MCF 10A (cell line): ENCODE results near the gene ST7. TPM values are rescaled to one million over a fixed set of nuclear protein-coding genes. Genes with fewer than 3 reads are reported as not detected.

Source experiments
- BruUV-seq: library from RNA; stranded (reverse); fragments of 400-500 nt; replicated peaks from 2 replicates; lab custom pipeline; 2021; lab: Mats Ljungman, UMichigan
- CTCF ChIA-PET: fragments of 300-600 bp; sonication (Branson Sonifier 250); formaldehyde crosslinking; extraction: SDS; loops from one replicate; lab custom pipeline; 2021; ENCODE audit warnings: antibody characterized with exemption, inconsistent platforms; lab: Yijun Ruan, JAX
- POLR2A ChIA-PET: fragments of 300-600, 350-650 bp; sonication (Branson Sonifier 250); formaldehyde crosslinking; extraction: SDS; loops from one replicate; lab custom pipeline; 2020; ENCODE audit warnings: antibody characterized with exemption, inconsistent platforms; lab: Yijun Ruan, JAX
- DNase-seq: peaks from one replicate; pipeline ENCODE4 v3.0.0-alpha.2; 2018; ENCODE audit not compliant: unreplicated experiment
- H3K27ac Mint-ChIP-seq: one replicate; pipeline ENCODE4 v1.8.0; 2022; ENCODE audit warnings: mild to moderate bottlenecking, low read depth, mixed read lengths; ENCODE audit not compliant: unreplicated experiment
- H3K27me3 Mint-ChIP-seq: one replicate; pipeline ENCODE4 v1.8.0; 2022; ENCODE audit warnings: mixed read lengths; ENCODE audit not compliant: insufficient read depth, unreplicated experiment
- H3K36me3 Mint-ChIP-seq: one replicate; pipeline ENCODE4 v1.8.0; 2022; ENCODE audit warnings: mild to moderate bottlenecking, moderate library complexity, mixed read lengths; ENCODE audit not compliant: insufficient read depth, unreplicated experiment
- H3K4me1 Mint-ChIP-seq: one replicate; pipeline ENCODE4 v1.8.0; 2022; ENCODE audit warnings: mixed read lengths; ENCODE audit not compliant: insufficient read depth, unreplicated experiment
- H3K4me3 Mint-ChIP-seq: one replicate; pipeline ENCODE4 v1.8.0; 2022; ENCODE audit warnings: mild to moderate bottlenecking, moderate library complexity, mixed read lengths; ENCODE audit not compliant: unreplicated experiment
- H3K9me3 Mint-ChIP-seq: one replicate; pipeline ENCODE4 v1.8.0; 2022; ENCODE audit warnings: mixed read lengths; ENCODE audit not compliant: unreplicated experiment
- CTCF ChIP-seq: fragments of 200-600 bp; IDR thresholded peaks from one replicate; pipeline ENCODE4 v1.8.0; 2022; ENCODE audit warnings: antibody characterized with exemption, mild to moderate bottlenecking; ENCODE audit not compliant: unreplicated experiment
- intact Hi-C: fragments of 100-400 bp; cut with micrococcal nuclease; formaldehyde crosslinking; loops from 2 replicates; pipeline ENCODE4 v1.14.1; 2022
- total RNA-seq: library from RNA; stranded (reverse); gene quantifications from 2 replicates; pipeline ENCODE4 v1.2.3, GENCODE V29; 2022

The ST7 gene
- total RNA-seq, 1 experiment from 2014 or later = 18.5 TPM

- Mint-ChIP-seq H3K36me3 (peaks cover 31% of the 10 kb centered on the region), H3K9me3 (no peaks in the 10 kb centered on the region), H3K4me1 (peaks cover 20% of the 10 kb centered on the region), H3K27ac (peak overlapping the region; percentile 95), H3K4me3 (peak overlapping the region; percentile 55), H3K27me3 (no peaks in the 10 kb centered on the region)
- no TSS peak for BruUV-seq
- intact Hi-C loops = no loop called here
- CTCF ChIA-PET = interaction anchor here (0.7 to 2.7 kb wide), 5 partner anchors 8 to 390 kb away, joined by 3 to 11 read pairs (median 3); no protein-coding TSS in a partner anchor
- no peak for DNase-seq
- POLR2A ChIA-PET = interaction anchor here (0.6 to 1.7 kb wide), 3 partner anchors 9 to 955 kb away, joined by 3 to 9 read pairs (median 4); no protein-coding TSS in a partner anchor
- TF ChIP-seq CTCF = no peak
These were observed 179.8 kb downstream of the ST7 start for GRCh38 chr7:117133125-117133524.

- POLR2A ChIA-PET = no interaction called here
- Mint-ChIP-seq H3K27ac (no peak overlapping the region), H3K4me1 (peaks cover 20% of the 10 kb centered on the region), H3K4me3 (no peak overlapping the region), H3K36me3 (peaks cover 31% of the 10 kb centered on the region), H3K9me3 (no peaks in the 10 kb centered on the region), H3K27me3 (no peaks in the 10 kb centered on the region)
- no peak for DNase-seq
- no peak for TF ChIP-seq CTCF
- intact Hi-C loops = no loop called here
- CTCF ChIA-PET = interaction anchor here (0.8 to 2.7 kb wide), 9 partner anchors 9 to 220 kb away, joined by 3 to 12 read pairs (median 4); no protein-coding TSS in a partner anchor
- BruUV-seq = no TSS peak
These were observed 181.1 kb downstream of the ST7 start for GRCh38 chr7:117134411-117134810.

GRCh38 chr7:117134889-117135552 is 181.7 kb downstream of the ST7 start:
- TF ChIP-seq CTCF = no peak
- intact Hi-C loops = no loop called here
- CTCF ChIA-PET = interaction anchor here (0.8 to 2.7 kb wide), 9 partner anchors 9 to 221 kb away, joined by 3 to 12 read pairs (median 4); no protein-coding TSS in a partner anchor
- no peaks in the 10 kb centered on the region for H3K9me3 Mint-ChIP-seq
- H3K36me3 Mint-ChIP-seq = peaks cover 27% of the 10 kb centered on the region
- no peak overlapping the region for H3K4me3 Mint-ChIP-seq
- DNase-seq = no peak
- no peak overlapping the region for H3K27ac Mint-ChIP-seq
- H3K27me3 Mint-ChIP-seq = no peaks in the 10 kb centered on the region
- peaks cover 20% of the 10 kb centered on the region for H3K4me1 Mint-ChIP-seq
- POLR2A ChIA-PET = interaction anchor here (0.6 kb wide), 1 partner anchor 39 kb away, joined by 3 read pairs; no protein-coding TSS in a partner anchor
- BruUV-seq = no TSS peak

- intact Hi-C loops = no loop called here
- POLR2A ChIA-PET = interaction anchor here (0.6 kb wide), 1 partner anchor 38 kb away, joined by 3 read pairs; no protein-coding TSS in a partner anchor
- H3K27me3 Mint-ChIP-seq = no peaks in the 10 kb centered on the region
- peaks cover 24% of the 10 kb centered on the region for H3K36me3 Mint-ChIP-seq
- peaks cover 20% of the 10 kb centered on the region for H3K4me1 Mint-ChIP-seq
- CTCF ChIA-PET = interaction anchor here (0.9 to 2.7 kb wide), 5 partner anchors 8 to 221 kb away, joined by 3 to 12 read pairs (median 4); no protein-coding TSS in a partner anchor
- no TSS peak for BruUV-seq
- no peak for TF ChIP-seq CTCF
- DNase-seq = no peak
- H3K27ac Mint-ChIP-seq = no peak overlapping the region
- no peak overlapping the region for H3K4me3 Mint-ChIP-seq
- no peaks in the 10 kb centered on the region for H3K9me3 Mint-ChIP-seq
These were observed 182.2 kb downstream of the ST7 start for GRCh38 chr7:117135553-117135891.
